GM21423 (cell line): ENCODE data around the gene LRCH4.

Source experiments
- ATAC-seq: cut with Tn5 transposase; IDR thresholded peaks from one replicate; pipeline ENCODE4 v1.9.1; 2021; ENCODE audit warnings: mild to moderate bottlenecking, moderate library complexity; ENCODE audit not compliant: unreplicated experiment

Gene LRCH4

DNA sequence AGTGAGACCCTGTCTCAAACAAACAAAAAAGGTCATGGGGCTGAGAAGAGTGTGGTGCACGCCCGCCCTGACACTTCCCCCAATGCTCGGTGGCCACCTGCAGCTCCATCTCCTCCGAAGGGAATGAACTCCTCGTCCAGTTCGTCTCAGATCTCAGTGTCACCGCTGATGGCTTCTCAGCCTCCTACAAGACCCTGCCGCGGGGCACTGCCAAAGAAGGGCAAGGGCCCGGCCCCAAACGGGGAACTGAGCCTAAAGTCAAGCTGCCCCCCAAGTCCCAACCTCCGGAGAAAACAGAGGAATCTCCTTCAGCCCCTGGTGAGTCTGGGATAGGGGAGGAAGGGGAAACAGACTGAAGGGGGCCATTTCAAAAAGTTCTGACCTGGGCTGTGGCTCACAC lies 20.4 kb upstream of the LRCH4 start:
- no peak for ATAC-seq

DNA sequence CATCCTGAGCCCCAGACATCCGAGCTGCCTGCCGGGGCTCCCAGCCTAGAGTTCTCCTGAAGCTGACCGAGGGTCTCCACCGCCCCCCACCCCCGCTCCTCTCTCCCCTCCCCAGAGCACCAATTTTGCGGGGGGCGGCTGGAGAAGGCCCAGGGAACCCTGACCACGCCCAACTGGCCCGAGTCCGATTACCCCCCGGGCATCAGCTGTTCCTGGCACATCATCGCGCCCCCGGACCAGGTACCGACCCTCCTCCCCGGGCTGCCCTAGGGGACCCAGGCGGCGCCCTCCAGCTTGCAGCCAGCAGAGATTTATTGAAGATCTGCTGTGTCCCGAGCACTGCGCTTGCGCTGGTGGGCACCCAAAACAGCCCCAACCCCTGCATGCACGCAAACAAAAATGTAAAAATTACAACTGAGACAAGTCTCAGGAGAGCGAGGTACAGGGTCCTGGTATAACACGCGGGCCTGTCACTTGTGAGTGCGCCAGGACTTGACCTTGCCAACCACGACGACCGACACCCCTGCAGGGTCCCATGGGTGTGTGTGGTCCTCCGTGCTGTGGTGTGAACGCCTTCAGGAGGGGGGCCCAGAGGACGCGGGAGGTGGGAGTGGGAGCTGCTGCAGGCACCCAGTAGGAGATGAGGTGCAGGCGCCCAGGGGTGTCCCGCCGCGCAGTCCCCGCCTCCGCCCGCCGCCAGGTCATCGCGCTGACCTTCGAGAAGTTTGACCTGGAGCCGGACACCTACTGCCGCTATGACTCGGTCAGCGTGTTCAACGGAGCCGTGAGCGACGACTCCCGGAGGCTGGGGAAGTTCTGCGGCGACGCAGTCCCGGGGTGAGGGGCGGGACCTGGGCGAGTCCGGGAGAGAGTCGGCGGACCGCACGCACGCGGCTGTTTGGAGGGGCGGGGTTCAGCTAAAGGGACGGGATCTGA lies 19.3 kb upstream of the LRCH4 start:
- ATAC-seq, result no peak

DNA sequence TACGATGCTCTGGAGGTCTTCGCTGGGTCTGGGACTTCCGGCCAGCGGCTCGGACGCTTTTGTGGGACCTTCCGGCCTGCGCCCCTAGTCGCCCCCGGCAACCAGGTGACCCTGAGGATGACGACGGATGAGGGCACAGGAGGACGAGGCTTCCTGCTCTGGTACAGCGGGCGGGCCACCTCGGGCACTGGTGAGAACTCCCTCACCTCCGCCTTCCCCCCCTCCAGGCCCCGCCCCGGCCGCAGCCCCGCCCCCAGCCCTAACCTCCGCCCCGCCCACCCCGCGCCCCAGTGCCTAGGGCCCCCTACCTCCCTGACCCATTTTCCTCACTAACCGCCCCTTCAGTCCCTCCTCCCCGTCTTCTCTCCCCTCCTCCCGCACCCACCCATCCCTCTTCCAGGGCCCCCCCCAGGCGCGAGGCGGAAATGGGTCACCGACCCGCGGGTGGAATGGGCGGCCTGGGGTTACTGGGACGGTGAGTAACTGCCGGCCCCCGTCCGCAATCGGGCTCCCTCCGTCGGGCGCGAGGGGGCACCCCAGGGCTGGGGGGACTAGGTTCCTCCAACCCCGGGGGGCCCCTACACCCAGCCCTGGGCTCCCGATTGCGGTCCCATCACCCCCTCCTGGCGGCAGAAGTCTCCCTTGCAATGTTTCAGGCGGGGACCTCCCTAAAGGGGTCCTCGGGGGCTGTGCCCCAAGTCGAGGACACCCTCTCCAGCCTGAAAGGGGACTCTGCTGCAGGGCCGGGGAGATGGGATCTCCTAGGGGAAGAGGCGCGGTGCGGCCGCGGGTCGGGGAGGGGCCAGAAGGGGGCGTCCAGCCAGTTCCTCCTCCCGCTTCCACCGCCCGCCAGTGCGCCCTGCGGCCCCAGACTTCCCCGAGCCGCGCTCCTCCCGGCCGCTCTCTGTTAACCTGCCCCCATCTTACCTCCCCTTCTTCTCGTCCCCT lies 18.4 kb upstream of the LRCH4 start:
- no peak for ATAC-seq

DNA sequence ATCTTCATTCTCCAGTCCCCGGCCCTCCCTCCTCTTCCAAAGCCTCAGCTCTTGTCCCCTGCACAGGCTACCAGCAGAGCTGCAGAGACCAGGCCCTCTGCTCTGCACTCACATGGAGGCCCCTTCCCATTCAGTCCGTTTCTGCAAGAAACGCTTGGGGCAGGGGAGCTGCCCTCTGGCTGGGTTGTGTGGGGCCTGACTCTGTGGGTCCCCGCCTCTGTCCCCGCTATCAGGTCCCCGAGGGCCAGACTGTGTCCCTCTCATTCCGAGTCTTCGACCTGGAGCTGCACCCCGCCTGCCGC lies 17.7 kb upstream of the LRCH4 start:
- ATAC-seq, result no peak

DNA sequence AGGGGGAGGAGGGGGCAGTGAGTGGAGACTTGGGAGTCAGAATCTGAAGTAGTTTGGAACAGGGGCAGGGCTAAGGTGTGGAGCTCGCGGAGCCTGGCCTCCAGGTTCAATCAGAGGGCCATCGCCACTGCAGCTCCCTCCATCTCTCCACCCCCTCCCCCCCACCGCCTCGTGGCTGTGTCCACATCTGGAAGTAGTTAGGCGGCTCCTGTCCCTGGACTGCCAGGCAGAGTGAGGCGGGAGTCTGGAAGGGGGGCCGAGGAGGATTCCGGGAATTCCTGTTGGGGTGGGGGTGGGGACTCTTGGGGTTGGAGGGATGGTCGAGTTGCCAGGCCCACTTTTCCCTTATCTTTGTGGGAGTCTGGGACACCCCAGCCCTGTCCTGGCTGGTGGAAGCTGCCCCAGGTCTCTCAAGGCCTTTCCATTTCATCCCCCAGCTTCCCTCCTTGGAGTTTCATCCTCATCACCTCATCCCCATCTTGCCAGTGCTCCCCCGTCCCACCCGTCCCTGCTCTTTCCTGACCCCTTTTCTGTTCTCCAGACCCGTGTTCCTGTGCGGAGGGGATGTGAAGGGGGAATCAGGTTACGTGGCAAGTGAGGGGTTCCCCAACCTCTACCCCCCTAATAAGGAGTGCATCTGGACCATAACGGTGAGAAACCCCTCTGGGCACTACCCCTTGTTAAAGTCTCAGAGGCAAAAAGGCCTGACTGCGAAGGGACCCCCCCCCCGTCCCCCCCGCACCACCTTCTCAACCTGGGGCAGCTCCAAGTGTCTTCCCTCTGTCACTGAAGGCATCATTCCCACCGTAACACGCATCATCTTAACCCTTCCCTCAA lies 17.2 kb upstream of the LRCH4 start:
- no peak for ATAC-seq

DNA sequence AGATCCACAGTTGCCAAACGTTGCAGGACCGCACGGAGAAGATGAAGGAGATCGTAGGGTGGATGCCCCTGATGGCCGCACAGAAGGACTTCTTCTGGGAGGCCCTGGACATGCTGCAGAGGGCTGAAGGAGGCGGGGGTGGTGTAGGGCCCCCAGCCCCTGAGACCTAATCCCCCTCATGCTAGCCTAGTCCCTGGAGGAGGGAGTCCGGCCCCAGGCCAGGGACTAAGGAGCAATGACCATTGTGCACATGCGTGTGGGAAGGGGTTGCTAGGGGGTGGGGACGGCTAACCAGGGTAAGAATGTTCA lies 14.8 kb upstream of the LRCH4 start:
- no peak for ATAC-seq

DNA sequence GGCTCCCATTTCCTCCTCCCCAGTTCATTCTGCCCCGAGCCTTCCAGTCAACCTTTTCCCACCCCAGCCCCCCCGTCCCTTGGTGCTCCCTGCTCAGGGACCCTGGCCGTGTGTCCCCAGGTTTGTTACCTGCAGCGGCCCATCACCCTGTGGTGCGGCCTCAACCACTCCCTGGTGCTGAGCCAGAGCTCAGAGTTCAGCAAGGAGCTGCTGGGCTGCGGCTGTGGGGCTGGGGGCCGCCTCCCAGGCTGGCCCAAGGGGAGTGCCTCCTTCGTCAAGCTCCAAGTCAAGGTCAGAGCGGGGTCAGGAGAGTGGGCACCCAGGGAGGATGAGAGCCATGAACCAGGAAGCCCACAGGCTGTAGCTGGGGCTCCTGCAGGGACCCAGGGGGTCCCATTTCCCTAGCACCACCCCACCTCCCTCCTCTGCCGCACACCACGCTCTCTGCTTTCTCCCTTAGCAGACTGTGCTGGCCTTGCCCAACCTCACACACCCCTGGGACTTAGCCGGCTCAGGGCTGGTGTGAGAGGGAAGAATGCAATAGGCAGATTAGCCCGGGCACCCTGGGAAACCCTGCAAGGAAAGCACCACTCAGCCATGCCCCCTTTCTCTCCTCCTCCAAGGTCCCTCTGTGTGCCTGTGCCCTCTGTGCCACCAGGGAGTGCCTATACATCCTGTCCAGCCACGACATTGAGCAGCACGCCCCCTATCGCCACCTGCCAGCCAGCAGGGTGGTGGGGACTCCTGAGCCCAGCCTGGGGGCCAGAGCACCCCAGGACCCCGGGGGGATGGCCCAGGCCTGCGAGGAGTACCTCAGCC lies 14.2 kb upstream of the LRCH4 start:
- ATAC-seq, result no peak

DNA sequence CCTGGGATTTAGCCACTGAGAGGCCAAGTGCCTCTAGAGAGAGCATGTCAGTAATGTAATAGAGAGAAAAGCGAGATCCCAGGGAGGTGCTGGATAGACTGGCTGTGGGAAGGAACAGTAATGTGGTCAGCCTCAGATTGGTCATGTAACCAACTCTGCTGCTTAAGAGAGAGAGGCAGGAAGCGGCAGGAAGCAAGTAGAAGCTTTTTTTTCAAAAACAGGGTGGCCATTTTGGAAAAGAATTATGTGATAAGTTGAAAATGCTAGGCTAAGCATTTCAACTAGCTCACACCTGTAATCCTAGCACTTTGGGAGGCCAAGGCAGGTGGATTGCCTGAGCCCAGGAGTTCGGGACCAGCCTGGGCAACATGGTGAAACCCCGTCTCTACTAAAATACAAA lies 12.5 kb upstream of the LRCH4 start:
- no peak for ATAC-seq

DNA sequence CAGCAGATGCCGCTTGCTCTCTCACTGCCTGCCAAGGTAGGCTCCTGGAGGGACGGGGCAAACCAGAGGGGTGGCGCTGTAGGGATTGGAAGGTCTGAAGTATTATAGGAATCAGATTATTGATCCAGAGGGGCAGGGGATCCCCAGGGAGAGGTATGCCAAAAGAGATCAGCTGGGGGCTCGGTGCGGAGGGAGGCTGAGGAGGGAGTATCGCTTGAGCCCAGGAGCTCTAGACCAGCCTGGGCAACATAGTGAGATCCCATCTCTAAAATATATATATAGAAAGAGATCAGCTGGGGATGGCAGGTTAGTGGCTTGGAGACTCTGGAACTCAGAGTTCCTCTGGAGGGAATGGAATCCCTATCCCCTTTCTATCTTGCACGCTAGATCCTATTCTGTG lies 9.3 kb upstream of the LRCH4 start:
- no peak for ATAC-seq

DNA sequence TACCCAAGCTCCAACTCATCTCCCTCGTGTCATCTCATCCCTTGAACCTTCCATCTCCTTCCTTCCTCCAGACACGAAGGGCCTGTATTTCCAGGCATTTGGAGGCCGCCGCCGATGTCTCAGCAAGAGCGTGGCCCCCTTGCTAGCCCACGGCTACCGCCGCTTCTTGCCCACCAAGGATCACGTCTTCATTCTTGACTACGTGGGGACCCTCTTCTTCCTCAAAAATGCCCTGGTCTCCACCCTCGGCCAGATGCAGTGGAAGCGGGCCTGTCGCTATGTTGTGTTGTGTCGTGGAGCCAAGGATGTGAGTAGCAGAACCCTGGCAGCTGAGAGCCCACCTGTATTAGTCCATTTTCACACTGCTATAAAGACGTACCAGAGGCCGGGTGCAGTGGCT lies 5.7 kb upstream of the LRCH4 start:
- ATAC-seq, result no peak

DNA sequence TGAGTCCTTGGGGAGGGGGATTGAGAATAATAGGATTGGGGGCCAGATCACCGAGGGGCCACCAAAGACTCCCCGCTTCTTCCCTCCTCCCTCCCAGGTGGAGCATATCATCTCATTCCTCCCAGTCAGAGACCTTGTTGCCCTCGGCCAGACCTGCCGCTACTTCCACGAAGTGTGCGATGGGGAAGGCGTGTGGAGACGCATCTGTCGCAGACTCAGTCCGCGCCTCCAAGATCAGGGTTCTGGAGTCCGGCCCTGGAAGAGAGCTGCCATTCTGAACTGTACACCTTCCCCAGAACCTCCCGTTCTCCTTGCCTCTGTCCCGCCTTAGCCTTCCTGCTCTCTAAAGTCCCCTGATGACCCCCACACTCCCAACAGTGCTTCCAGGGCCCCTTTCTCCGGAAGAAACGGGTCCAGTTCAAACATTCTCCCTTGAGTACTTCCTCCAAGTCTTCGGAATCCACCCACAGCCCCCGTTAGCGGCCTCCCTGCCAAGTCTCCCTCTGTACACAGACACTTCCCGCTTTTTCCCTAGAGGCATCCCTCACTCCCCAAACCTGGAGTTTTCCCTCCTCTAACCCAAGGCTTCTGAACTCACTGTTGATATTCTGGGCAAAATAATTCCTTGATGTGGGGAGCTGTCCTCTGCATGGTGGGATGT lies 4.3 kb upstream of the LRCH4 start:
- no peak for ATAC-seq

DNA sequence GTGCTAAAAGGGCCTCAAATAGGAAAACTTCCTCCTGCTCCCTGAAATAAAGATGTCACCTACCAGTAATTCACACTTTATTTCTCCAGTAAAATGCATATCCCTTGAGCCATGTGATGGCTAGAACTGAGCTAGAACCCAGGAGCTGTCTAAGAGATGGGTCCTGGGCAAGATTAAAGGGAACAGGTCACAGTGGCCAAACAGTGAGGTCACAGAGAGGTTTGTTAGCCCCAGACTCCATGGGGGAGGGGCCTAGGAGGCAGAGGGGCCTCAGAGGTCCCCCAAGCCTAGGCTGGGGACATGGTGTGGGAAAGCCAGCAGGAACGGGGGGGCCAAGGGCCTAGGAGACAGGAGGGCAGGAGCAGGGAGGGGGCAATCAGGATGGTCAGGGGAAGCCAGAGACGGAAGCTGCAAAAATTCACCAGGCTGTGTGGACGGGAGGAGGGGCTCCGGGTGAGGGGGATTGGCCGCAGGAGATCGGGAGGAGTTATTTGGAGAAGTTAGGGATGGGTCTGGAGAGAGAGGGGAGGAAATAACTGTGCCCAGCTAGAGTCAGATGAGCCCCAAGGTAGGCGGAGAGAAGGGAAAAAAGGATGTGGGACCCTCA lies 3.5 kb upstream of the LRCH4 start:
- no peak for ATAC-seq

DNA sequence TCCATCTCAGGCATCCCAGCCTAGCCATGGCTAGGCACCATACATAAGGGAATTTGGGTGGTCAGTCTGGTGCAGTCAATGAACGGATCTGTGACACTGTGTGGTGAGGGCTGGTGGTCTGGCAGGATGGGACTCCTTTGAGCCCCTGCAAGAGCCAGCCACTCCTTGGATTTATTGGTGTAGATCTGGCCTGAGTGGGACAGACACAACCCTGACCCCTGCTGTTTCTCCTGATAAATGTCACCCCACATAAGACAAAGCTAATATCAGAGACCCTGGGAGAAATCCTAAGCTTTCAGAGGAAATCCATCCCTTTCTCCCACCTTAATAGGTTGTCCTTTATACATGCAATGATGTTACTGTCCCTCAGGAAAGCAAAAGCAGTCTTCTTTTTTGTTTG lies 2.5 kb upstream of the LRCH4 start:
- ATAC-seq, result no peak

DNA sequence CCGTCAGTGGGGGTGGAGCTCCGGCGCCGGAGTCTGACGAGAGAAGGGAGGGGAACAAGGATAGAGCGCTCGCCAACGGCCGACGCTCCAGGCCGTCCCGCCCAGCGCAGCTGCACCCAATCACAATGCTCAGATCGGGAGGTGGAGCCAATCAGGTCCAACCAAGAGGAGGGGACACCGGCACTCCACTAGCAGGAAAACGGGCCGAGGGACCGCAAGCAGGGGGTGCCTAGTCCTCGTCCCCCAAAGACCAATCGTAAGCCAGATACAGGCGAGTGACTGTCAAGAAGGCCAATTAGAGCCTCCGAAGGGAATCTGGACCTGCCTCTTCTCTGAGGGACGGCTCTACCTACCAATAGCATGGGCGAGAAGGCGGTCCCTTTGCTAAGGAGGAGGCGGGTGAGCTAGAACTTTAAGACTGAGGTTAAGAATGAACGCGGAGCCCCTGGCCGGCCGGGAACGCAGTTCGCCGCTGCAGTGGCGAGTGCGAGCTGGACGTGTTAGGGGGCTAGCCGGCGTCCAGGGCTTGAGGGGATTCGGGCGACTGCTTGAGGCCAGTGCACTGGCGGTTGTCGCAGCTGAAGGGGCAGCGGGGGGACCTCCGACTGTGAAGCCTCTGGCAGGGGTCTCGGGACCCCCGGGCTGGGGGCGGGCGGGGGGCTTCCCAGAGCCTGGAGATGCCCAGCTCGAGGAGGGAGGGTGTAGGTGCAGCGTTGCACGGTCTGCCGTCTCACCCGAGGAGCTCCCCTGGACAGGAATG lies 517 bp upstream of the LRCH4 start, which contains the start of gene FBXO24:
FBXO24 (plus strand) TSS at position 63 of the 760 bp plus-strand sequence; CDS start at position 361, 298 bp downstream.
- peak; percentile 77 for ATAC-seq

DNA sequence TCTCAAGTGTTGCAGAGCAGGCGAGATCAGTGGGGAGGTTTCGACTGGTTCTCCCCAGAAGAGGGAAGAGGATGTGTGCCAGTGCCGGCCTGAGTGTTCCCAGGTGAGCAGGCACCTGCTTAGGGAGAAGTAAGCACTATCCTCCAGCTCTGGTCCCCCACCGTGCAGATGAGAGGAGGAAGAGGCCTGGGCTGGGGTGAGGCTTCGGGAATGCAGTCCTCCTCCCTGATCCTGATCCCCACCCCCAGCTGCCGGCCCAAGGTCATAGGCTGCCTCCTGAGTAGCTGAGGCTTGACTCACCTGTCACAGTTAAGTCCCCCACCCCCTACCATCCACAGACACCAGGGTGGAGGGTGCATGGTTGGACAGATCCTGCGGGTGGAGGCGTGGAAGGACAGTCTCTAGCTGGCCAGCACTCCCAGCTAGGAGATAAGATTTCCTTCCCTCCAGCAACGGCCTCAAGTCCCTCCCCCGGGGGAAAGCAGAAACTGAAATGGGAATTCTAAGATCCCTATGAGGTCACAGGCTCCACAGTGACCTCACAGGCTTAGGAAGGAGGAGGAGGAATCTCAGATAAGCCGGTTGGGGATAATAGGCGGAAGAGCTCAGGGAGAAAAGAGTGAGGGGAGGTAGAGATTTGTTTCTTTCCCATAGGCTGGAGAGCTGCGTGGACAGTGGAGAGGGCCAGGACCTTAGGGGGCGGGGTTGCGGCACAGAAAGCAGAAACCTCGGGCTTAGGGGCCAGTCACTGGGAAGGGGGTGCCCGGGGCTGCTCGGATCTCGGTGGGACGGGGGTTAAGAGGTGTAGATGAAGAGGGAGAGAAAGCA lies 1.0 kb downstream of the LRCH4 start:
- ATAC-seq, result no peak

DNA sequence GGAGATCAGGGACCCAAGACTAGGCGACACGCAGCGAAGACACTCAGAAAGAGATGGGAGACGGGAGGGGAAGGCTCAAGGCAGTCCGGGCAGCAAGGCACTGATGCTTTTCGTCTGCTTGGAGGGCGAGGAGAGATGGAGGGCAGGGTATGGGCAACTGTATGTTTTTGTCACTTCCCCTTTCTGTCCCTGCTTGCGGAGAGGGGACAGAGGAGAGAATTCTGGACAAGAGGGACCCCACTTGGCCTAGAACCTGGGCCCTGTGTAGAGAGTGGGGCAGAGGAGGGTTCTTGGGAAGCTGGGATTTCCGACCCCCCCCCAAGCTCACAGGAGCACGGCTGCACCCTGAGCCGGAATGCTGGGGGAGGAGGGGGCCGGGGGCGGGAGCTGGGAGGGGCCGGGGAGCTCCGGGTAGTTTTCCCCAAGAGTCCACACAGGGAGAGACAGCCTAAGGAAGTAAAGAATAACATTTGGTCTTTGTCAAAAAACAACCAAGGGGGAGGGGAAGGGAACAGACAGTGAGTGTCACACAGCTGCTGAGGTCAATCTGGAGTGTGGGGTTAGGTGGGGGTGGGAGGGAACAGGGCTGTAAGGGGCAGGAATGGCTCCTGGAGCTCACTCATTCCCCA lies 1.8 kb downstream of the LRCH4 start:
- ATAC-seq, result no peak
